GM18858 (cell line): ENCODE data around the gene SLC35F4.

ENCODE experiments used
- ATAC-seq: cut with Tn5 transposase; IDR thresholded peaks from one replicate; pipeline ENCODE4 v1.9.1; 2021; ENCODE audit not compliant: unreplicated experiment

Gene SLC35F4

GRCh38 chr14:57848786-57849185, 17.1 kb downstream of the SLC35F4 start:
- ATAC-seq, result no peak

- no peak for ATAC-seq
These were observed 17.5 kb downstream of the SLC35F4 start for GRCh38 chr14:57848353-57848752.

DNA sequence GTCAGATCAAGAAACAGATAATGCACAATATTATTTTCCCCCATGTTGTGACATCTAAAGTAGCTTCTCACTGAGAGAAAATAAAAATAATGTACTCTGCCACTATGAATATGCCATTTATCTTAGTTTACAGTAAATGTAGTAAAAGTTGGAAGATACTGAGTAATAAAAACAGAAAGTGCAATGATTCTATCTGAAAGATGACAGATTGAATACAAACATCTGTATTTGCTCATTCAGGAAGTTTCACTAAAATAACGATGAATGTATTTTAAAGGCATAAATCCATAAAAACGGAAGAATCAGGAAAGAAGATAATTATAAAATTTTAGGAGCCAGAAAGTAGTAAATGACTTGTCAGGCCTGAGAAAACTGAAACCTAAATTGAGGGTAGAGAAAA, 18.2 kb downstream of the SLC35F4 start:
- no peak for ATAC-seq

DNA sequence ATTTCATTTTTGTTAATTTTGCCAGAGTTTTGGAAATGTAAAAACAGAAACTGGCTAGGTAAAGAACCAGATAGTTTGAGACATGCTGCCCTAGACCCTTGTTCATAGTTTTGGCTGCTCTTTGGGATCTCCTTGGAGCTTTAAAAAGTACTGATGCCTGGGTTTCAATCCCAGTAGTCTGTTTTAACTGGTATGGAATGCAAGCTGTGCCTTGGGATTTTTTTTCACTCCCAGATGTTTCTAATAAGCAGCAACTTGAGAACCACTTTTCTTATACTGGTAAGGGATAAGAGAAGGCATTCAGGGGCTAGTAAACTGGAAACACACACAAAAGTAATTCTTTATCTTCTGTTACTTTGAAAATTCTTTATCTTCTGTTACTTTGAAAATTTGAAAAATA, 18.8 kb downstream of the SLC35F4 start:
- no peak for ATAC-seq

- ATAC-seq, result no peak
These were observed 19.3 kb downstream of the SLC35F4 start for GRCh38 chr14:57846596-57846995.

DNA sequence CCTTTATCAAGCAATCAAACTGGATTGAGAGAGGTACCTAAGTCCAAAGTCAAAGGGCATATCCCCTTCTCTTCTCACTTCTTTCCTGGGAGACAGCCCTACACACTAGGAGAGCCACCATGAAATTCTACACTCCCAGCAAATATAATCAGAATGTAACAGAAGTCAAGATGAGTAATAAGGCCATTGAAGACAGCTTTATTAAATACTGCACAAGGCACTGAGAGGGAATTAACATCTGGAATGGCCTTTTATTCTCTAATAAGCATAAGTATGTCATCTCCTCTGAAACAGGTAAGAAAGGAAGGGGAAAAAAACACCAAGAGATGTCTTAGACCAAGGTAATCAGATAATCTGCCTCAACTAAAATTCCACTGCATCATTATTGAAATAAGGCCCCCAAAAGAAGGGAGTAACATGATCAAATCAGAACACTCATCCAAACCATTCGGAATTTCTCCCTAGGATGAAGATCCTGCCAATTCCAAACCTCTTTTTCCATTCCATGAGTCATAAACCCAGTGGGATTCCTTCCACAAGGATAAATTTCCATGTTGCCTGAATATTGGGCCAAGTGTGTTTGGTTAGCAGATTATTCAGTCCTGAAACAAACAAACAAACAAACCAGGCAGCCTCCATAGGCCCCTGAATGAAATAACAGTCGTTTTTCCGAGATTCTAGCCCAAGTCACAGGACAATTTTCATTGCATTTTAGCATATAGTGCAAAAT, 19.9 kb downstream of the SLC35F4 start:
- ATAC-seq, result no peak

GRCh38 chr14:57845316-57845715, 20.6 kb downstream of the SLC35F4 start:
- ATAC-seq, result no peak

GRCh38 chr14:57837267-57837666, 28.6 kb downstream of the SLC35F4 start:
- ATAC-seq, result no peak

GRCh38 chr14:57835766-57836165, 30.1 kb downstream of the SLC35F4 start:
- ATAC-seq, result no peak

DNA sequence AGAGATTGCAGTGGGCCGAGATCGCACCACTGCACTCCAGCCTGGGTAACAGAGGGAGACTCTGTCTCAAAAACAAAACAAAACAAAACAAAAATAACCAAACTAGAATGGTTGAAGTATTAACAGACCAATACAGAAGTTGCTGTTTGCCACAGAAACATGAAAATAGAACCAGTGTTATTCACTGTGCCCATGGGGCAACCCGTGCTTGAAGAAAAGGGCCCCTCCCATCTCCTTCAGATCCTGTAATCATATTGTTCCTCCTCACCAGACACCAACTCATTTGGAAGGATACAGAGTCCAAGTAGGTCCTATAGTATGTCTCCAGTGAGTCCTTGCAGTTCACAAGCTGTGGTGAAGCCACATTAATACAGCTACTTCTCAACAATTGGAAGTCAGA, 30.9 kb downstream of the SLC35F4 start:
- no peak for ATAC-seq

GRCh38 chr14:57834001-57834598, 31.8 kb downstream of the SLC35F4 start:
- no peak for ATAC-seq

- no peak for ATAC-seq
These were observed 32.6 kb downstream of the SLC35F4 start for GRCh38 chr14:57833323-57833722.

- ATAC-seq, result no peak
These were observed 33.9 kb downstream of the SLC35F4 start for GRCh38 chr14:57831981-57832380.

- ATAC-seq, result no peak
These were observed 37.2 kb downstream of the SLC35F4 start for GRCh38 chr14:57828713-57829112.

DNA sequence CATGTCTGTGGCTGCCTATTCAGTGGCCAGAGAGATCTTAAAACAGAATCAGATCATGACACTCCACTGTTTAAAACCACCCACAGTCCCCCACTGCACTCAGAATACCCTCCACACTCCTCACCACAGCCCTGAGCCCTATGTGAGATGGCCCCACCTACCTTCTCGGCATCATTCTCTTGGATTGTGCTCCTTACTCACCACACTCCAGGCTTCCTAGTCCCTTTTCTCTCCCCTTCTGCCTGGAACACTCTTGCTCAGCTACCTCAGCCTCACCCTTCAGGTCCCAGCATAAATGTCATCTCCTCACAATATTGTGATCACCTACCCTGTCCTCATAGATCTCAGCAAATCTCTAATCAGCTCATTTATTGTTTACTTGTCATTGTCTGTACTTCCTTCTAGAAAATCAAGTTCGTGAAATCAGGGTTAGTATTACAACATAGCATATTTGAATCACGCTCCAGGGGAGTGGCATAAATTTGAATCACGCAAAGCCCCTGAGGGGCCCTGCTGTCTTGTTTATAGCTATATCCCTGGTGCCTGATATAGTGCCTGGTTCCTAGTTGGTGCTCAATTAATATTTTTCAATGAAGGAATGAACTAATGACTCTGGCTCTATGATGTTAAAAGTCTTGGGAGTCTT, 42.8 kb downstream of the SLC35F4 start:
- no peak for ATAC-seq

DNA sequence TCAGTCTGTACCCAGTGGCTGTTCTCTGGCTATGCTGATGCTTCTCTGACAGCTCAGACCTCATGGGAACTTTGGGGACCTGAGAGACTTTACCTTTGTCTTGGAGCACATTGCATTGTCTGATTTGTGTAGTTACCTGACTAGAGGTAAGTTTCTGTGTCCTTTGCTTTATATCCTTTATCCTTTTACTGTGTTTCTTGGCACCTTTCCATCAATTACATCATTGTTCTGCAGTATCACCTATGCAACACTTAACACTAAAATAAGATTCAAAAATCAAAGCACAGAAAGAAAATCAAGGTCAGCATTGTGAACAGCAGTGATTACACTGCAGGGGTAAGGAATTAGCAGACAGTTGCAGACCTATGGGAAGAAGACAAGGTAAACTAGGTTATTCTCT, 43.8 kb downstream of the SLC35F4 start:
- ATAC-seq, result no peak

GRCh38 chr14:57820581-57820980, 45.3 kb downstream of the SLC35F4 start:
- ATAC-seq, result no peak

GRCh38 chr14:57818511-57818910, 47.4 kb downstream of the SLC35F4 start:
- ATAC-seq, result no peak

DNA sequence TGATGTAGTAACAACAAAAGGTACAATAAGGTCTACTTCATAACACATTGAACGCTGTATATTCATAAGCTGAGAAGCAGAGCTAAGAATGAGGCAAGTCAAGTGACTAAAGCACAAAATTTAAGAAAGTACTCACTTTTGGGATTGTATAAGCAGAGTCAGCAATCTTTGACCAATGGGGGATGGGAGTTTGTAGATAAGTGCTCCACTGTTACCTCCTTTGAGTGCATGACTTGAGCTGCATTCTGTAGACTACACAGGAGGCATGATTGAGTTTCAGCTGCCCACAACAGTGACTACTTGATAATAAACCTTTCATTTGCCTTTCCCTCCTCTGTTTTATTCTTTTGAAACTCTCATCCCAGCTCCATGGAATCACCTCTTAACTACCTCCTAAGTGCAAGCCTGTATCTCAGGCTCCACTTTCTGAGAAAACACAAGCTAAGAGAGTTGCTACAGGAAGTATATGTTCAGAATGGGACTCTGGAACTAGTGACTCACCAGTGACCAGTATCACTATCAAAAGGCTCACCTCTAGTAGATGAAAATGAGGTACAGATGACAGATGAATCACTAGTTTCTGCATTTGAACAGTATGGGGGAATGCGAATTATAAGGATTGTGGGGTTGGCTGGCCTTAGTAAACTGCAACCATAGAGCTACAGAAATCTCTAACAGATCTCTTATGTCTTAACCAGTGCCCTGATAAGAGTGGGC, 49.2 kb downstream of the SLC35F4 start:
- peak; percentile 55 for ATAC-seq

DNA sequence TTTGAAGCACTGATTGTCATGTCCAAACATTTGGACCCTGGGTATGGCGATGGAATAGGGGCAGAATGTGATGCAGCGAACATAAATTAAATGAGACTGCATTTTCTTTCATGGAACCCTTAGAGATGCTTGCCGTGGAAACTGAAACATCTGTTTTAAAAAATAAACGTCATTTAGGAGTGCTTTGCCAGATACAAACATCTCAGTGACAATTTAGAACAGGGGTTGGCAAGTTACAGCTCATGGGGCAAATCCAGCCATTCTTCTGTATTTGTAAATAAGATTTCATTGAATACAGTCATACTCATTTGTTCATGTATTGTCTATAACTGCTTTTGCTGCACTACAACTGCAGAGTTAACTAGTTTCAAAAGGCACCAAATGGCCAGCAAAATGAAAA, 51.2 kb downstream of the SLC35F4 start:
- no peak for ATAC-seq

- no peak for ATAC-seq
These were observed 53.2 kb downstream of the SLC35F4 start for GRCh38 chr14:57812741-57813140.
